Large intestine (tissue), 3 donors: ENCODE results near the gene SIX1. TPM values are rescaled to one million over a fixed set of nuclear protein-coding genes. Genes with fewer than 3 reads are reported as not detected.

ENCODE experiments used
- DNase-seq, 2 donors: peaks; one replicate each; pipeline versions ENCODE4 v3.0.0 to v3.0.0-alpha.2; 2013
- H3K27ac ChIP-seq: one replicate; pipeline ENCODE4 v1.5.1; 2013; ENCODE audit warnings: low read length
- H3K27me3 ChIP-seq: 2 replicates; pipeline ENCODE4 v1.6.1; 2013; ENCODE audit warnings: low read length; ENCODE audit not compliant: control insufficient read depth, insufficient read depth
- H3K36me3 ChIP-seq: 2 replicates; pipeline ENCODE4 v1.6.1; 2013; ENCODE audit warnings: low read length; ENCODE audit not compliant: control insufficient read depth, insufficient read depth
- H3K4me1 ChIP-seq: one replicate; pipeline ENCODE4 v1.6.1; 2013; ENCODE audit warnings: low read length; ENCODE audit not compliant: control insufficient read depth, insufficient read depth
- H3K4me3 ChIP-seq: one replicate; pipeline ENCODE4 v1.5.1; 2013; ENCODE audit warnings: low read length
- H3K9me3 ChIP-seq: one replicate; pipeline ENCODE4 v1.6.1; 2013; ENCODE audit warnings: mild to moderate bottlenecking, low read depth, low read length, moderate library complexity; ENCODE audit not compliant: control insufficient read depth
- WGBS: methylation state at CpG from one replicate; pipeline ENCODE4 v1.1.5; 2013; ENCODE audit warnings: low lambda C conversion rate; ENCODE audit not compliant: insufficient coverage; 5-methylcytosine and 5-hydroxymethylcytosine counted together
- polyA plus RNA-seq: library from polyadenylated mRNA; unstranded; fragments of 120-200 nt; gene quantifications from one replicate; pipeline ENCODE4 v1.2.1, GENCODE V29; 2013

SIX1 gene
- polyA plus RNA-seq, 1 donor, result 0.12 TPM

DNA sequence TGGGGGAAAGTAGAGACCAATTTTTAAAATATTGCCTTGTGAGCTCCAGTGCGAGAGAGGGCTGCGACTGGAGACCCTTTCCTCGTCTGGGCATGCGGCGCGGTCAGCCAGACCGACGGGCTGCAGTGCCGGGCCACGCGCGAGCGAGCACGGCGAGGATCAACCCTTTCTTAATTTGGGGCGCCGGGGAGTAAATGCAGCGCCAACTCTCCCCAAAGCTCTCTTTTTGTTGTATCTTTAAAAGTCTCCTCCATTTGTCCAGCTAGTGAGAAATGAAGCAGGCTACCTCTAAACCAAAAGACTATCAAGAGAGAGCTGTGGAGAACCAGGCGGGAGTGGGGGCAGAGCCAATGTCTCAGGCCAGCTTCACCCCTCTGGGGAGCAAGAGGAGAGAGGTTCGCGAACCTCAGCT, 1.4 kb downstream of the SIX1 start:
- H3K4me3 ChIP-seq, result no peak overlapping the region
- peaks cover 99% of the 10 kb centered on the region for H3K27me3 ChIP-seq
- no peak overlapping the region for H3K27ac ChIP-seq
- H3K4me1 ChIP-seq, result peaks cover 17% of the 10 kb centered on the region
- no CpG with 5 or more reads among the region's 21 CpGs for WGBS
- H3K9me3 ChIP-seq, result peaks cover 9% of the 10 kb centered on the region
- DNase-seq, result no peak
- H3K36me3 ChIP-seq, result no peaks in the 10 kb centered on the region

DNA sequence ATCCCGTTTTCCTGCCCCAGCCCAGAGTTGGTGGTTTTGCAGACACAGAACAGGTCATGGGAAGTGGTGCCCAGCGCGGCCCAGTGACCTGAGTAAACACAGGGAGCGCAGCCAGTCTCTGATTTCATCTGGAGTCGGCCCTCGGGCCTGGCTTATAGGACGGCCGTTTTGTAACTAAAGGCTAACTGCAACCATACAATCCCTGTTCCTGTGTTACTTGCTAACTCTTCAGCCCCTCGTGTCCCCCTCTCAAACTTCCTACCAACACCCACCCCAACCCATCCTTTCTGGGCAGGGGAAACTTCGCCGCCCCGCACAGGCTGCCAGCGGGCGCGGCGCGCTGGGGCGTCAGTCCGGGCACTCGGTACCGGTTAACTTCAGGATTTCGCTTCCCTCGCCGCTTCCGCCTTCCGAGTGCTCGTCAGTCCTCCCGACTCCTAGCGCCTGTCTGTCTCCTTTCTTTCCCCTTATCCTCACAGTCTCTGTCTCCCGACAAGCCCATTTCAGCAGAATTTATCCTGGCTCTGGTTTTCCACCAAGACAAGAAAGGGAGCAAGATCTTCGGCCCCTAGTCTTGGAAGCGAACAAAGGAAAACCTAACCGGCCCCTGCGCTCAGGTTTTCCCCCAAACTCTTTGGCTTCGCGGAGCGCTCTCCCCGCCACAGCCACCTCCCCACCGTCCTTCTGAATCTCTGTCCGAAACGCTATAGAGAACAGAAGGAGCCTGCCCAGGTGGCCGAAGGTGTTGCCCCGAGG, 2.0 kb downstream of the SIX1 start:
- peaks cover 17% of the 10 kb centered on the region for H3K4me1 ChIP-seq
- H3K36me3 ChIP-seq, result no peaks in the 10 kb centered on the region
- DNase-seq, result no peak
- WGBS, result no CpG with 5 or more reads among the region's 43 CpGs
- H3K9me3 ChIP-seq, result peaks cover 11% of the 10 kb centered on the region
- no peak overlapping the region for H3K27ac ChIP-seq
- peaks cover 99% of the 10 kb centered on the region for H3K27me3 ChIP-seq
- H3K4me3 ChIP-seq, result no peak overlapping the region

DNA sequence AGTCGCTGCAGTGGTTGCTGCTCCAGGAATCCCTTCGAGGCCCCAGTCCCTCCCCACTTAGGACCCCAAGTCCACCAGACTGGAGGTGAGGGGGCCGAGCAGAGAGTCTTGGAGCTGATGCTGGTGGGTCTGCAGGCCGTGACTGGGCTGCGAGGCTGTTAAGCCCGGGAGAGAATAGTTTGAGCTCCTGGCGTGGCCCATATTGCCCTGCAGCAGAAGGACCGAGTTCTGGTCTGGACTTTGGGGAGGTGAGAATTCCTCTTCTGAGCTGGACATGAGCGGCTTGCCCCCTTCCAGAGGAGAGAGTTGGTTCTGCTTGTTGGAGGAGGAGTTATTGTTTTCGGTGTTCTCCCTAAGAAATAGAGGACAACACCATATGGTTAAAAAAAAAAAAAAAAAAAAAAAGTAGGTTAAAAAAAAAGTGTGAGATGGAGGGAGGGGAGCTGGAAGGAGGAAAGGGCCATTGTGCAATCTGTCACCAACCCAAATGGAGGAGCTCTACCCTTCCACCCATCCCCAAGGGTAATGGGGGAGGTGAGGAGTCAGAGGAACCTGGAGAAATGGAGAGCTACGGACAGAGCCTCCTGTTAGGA, 3.0 kb downstream of the SIX1 start:
- 33% methylated on average over 1 of the region's 11 CpGs for WGBS
- Histone ChIP-seq H3K4me3 (no peak overlapping the region), H3K27ac (no peak overlapping the region), H3K9me3 (peaks cover 13% of the 10 kb centered on the region), H3K27me3 (peaks cover 99% of the 10 kb centered on the region), H3K36me3 (no peaks in the 10 kb centered on the region), H3K4me1 (peaks cover 17% of the 10 kb centered on the region)
- DNase-seq, result no peak

DNA sequence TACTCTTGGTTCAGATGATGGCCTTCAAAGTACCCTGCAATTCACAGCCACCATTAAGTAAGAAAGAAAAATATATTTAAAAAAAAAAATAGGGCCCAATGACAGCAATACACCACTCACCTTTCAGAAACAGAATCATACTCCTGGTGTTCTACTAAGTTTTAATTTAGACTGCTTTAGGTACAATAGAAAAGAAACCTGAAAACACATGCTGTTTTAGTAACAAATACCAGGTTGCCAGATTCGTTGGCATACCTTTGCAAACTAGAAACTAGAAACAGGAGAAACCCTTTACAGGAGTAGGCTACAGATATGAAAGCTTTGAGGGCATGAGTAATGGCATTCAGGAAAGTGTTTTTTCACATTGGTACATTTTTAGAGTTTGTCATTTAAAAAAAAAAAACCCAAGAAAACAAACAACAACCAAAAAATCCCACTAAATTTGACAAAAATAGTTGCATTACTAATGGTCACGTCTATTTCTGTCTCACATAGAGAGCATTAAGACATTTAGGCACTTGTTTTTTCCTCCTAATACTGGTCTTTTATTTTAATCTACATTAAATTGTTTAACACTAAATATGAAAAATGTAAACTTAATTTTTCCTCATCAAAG, 4.0 kb downstream of the SIX1 start:
- H3K4me1 ChIP-seq, result peaks cover 17% of the 10 kb centered on the region
- no peaks in the 10 kb centered on the region for H3K36me3 ChIP-seq
- WGBS, result 43% methylated on average over 1 of the region's 2 CpGs
- H3K27me3 ChIP-seq, result peaks cover 99% of the 10 kb centered on the region
- H3K9me3 ChIP-seq, result peaks cover 13% of the 10 kb centered on the region
- H3K4me3 ChIP-seq, result no peak overlapping the region
- no peak for DNase-seq
- no peak overlapping the region for H3K27ac ChIP-seq

DNA sequence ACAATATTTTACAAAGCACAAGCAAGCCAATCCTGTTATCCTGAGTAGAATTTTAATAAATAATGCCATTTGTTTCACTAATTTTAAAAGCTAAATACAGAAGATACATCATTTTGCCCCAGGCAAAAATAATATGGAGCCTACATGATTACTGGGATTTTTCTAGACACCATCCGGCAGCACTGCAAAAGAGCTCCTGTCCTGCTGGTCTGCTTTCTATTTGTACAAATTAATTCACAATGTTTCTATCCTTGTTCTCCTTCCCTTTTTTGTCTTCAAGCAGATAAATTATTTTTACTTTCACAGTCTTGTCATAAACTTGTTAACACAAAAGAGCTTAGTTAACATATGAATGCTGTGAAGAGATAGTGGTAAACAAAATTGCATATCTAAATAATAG, 4.6 kb downstream of the SIX1 start:
- H3K9me3 ChIP-seq, result peaks cover 13% of the 10 kb centered on the region
- H3K4me1 ChIP-seq, result peaks cover 17% of the 10 kb centered on the region
- DNase-seq, result no peak
- H3K27me3 ChIP-seq, result peaks cover 99% of the 10 kb centered on the region
- H3K27ac ChIP-seq, result no peak overlapping the region
- no peak overlapping the region for H3K4me3 ChIP-seq
- WGBS, result no CpG with 5 or more reads among the region's 1 CpG
- H3K36me3 ChIP-seq, result no peaks in the 10 kb centered on the region

DNA sequence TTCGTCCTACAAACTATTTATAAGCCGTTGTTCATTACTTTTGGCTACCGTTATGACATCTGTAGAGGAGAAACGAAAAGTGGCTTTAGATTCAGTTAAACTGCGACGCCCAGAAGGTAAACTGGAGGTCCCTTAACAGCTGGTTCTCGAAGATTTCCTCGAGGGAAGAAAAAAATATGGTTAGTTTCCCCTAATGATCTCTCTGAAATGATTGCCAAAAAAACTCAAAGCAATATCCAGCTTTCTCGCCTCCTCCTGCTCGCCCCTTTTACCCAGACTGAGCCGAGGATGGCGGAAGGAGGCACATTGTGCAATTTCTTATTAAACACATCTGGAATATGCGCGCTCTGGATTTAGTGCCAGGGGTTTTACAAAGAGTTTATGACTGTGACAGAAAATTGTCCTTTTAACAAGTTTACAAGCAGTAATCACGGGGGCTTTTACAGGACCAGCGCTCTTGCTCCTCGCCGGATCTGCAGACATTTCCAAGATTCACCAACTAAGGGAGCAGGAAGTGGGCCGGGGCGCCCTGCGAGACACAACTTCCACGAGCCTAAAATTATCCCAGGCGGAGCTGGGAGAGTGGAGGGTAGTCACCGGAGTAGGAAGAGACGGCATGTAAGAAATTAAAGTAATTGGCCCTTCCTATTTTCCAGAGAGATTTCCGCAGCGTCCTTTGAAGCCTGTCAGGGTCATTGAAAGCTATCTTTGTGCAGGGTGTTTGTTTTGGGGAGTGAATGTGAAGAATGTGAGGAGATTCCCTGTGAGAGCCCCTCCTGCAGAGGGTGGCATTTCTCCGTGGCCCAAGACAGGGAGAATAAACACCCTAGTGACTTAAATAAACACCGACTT, 5.6 kb downstream of the SIX1 start:
- Histone ChIP-seq H3K4me3 (no peak overlapping the region), H3K27ac (no peak overlapping the region), H3K27me3 (peaks cover 97% of the 10 kb centered on the region), H3K4me1 (peaks cover 13% of the 10 kb centered on the region), H3K9me3 (peaks cover 13% of the 10 kb centered on the region), H3K36me3 (no peaks in the 10 kb centered on the region)
- DNase-seq, result no peak
- WGBS, result 3% methylated on average over 6 of the region's 29 CpGs

DNA sequence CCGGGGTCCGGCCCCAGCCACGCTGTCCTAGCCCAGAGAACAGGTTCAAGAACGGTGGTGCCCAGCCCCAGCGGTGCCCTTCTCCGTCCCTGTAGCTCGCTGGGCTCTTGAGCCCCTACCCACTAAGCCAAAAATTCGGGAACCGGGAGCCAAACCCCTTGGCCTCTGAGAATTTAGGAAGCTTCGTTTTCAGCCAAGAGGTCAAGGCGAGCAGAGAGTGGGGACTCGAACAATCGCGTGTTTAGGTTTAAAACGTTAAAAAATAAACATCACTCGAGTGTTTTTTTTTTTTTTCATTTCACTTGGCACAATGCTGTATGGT, 6.2 kb downstream of the SIX1 start:
- 0% methylated on average over 3 of the region's 16 CpGs for WGBS
- Histone ChIP-seq H3K4me1 (peaks cover 9% of the 10 kb centered on the region), H3K4me3 (no peak overlapping the region), H3K27me3 (peaks cover 97% of the 10 kb centered on the region), H3K36me3 (no peaks in the 10 kb centered on the region), H3K27ac (no peak overlapping the region), H3K9me3 (peaks cover 13% of the 10 kb centered on the region)
- DNase-seq, result no peak

DNA sequence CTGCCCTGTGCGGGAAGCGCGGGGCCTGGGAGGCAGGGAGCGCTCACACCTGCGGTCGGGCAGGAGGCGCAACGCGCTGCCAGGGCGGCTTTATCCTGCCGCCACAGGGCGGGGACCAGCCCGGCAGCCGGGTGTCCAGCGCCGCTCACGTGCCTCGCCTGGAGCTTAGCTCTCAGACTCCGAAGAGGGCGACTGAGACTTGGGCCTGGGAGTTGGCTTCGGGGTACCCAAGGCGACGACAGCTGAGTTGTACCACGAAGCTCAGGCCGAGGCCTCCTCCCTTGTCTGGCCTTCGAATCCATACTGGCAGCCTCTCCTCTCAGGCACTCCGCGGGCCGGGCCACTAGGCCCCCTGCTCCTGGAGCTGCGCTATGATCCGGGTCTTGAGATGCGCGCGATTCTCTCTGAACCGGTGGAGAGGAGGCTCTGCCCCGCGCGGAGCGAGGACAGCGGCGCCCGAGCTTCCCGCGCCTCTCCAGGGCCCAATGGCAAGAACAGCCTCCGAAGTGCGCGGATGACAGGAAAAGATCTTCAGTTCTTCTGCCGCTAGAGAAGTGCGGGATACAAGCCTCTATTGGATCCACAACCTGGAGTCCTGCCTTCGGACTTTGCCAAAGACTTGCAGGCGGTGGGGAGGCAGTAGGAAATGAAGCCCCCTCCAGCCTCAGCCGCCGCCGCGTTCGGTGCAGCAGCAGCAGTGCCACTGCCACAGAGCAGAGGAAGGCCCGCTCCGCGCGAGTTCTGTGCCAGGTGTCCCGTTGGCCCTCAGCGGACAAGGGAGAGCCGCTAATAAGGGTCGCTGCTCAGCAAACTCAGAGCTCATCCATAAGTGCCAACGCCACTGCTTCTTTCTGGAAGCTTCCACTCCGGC, 6.8 kb downstream of the SIX1 start:
- H3K36me3 ChIP-seq, result no peaks in the 10 kb centered on the region
- DNase-seq, result no peak
- no peak overlapping the region for H3K27ac ChIP-seq
- H3K27me3 ChIP-seq, result peaks cover 97% of the 10 kb centered on the region
- no CpG with 5 or more reads among the region's 66 CpGs for WGBS
- H3K4me1 ChIP-seq, result peaks cover 4% of the 10 kb centered on the region
- no peak overlapping the region for H3K4me3 ChIP-seq
- peaks cover 13% of the 10 kb centered on the region for H3K9me3 ChIP-seq

DNA sequence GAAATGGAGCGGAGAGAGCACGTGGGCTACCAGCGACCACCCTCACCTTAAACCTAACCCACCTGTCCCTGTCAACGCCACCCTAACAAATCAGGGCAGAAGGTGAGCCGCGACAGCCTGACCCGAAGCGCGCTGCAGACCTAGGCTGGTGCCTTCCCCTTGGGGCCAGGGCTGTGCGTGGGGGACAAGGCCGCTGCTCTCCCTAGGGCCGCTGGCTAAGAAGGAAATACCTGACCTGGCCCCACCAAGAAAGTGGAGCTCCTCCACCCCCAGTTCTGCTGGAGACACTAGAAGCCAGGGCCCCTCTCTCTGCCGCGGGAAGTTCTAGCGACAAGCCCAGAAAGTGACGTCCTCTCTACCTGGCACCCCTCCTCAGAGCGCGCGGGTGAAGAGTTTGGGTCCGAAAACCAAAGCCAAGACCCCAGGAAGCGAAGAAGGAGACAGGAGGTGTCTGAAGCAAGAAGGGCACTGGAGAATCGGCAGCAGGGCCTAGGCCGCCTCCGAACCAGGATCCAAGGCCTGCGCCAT, 7.5 kb downstream of the SIX1 start:
- DNase-seq, result no peak
- Histone ChIP-seq H3K36me3 (no peaks in the 10 kb centered on the region), H3K9me3 (peaks cover 18% of the 10 kb centered on the region), H3K27ac (no peak overlapping the region), H3K4me3 (no peak overlapping the region), H3K4me1 (no peaks in the 10 kb centered on the region), H3K27me3 (peaks cover 97% of the 10 kb centered on the region)
- WGBS, result no CpG with 5 or more reads among the region's 25 CpGs
